ENCODE results near the gene GNB1L. TPM values are rescaled to one million over a fixed set of nuclear protein-coding genes. Genes with fewer than 3 reads are reported as not detected.

Gene GNB1L
- total and polyA plus RNA-seq, 2 donors (not counting 1 experiment from before 2014, with no cell fraction given) = 6.6 to 12.1 TPM

GRCh38 chr22:19821523-19822300, 33.0 kb downstream of the GNB1L start:
- POLR2A ChIA-PET = no interaction called here

More at GRCh38 chr22:19821523-19822300, 33.0 kb downstream of the GNB1L start:
- Histone ChIP-seq H3K4me2 (replicated peaks; ENCODE audit: low read depth, low read length, poor library complexity, severe bottlenecking) (no peak overlapping the region), H2AFZ (ENCODE audit: insufficient read depth, low read depth, low read length, poor library complexity, severe bottlenecking) (no peak overlapping the region), H3K9me3 (ENCODE audit: control extremely low read depth in 1 of 3, control insufficient read depth in 2 of 3, insufficient read depth in 1 of 3, low read length in 2 of 3) (no peaks in the 10 kb centered on the region), H4K20me1 (ENCODE audit: control insufficient read depth, insufficient read depth, low read length, poor library complexity, severe bottlenecking) (no peaks in the 10 kb centered on the region), H3K27me3 (replicated peaks in 1 of 4; ENCODE audit: control extremely low read depth in 1 of 4, control insufficient read depth in 3 of 4, insufficient read depth in 4 of 4, low read length in 3 of 4) (no peaks in the 10 kb centered on the region), H3K36me3 (replicated peaks in 1 of 2; ENCODE audit: control extremely low read depth in 1 of 2, control insufficient read depth in 1 of 2, extremely low read depth in 1 of 2, insufficient read depth in 2 of 2, low read length in 1 of 2) (peaks cover 0 to 5% of the 10 kb centered on the region in 2 experiments), H3K9ac (ENCODE audit: low read length) (no peak overlapping the region), H3K27ac (ENCODE audit: low read length in 2 of 2) (no peak overlapping the region), H3K79me2 (ENCODE audit: control insufficient read depth, insufficient read depth, low read length) (peaks cover 8% of the 10 kb centered on the region), H3K4me1 (ENCODE audit: control insufficient read depth in 2 of 2, insufficient read depth in 2 of 2, low read length in 2 of 2) (no peaks in the 10 kb centered on the region), H3K4me3 (ENCODE audit: control extremely low read depth in 1 of 5, extremely low read depth in 1 of 5, insufficient read depth in 1 of 5, low read depth in 2 of 5, low read length in 4 of 5) (no peak overlapping the region)
- 92% methylated on average over 20 of the region's 20 CpGs for WGBS (ENCODE audit: insufficient coverage)
- no peak for TF ChIP-seq CTCF (IDR thresholded peaks at IDR 0.05)
- TF ChIP-seq EZH2 (IDR thresholded peaks at IDR 0.05; ENCODE audit: borderline replicate concordance, insufficient read depth, low read depth, low read length, poor library complexity, severe bottlenecking) = no peak
- Mint-ChIP-seq H3K4me1 (peaks cover 1% of the 10 kb centered on the region), H3K9me3 (ENCODE audit: insufficient read depth) (no peaks in the 10 kb centered on the region), H3K4me3 (no peak overlapping the region), H3K27me3 (no peaks in the 10 kb centered on the region), H3K27ac (no peak overlapping the region)
- no peak for ATAC-seq (ENCODE audit: low read depth)
- CTCF ChIA-PET = no interaction called here
- intact Hi-C loops (cut with micrococcal nuclease) = no loop called here
- DNase-seq = no peak

Data from B cell (primary cell).